HT-29 (cell line): ENCODE measurements around the gene STEAP3. TPM values are rescaled to one million over a fixed set of nuclear protein-coding genes. Genes with fewer than 3 reads are reported as not detected.

Experiments used
- DNase-seq: peaks from one replicate; pipeline ENCODE4 v3.0.0-alpha.2; 2015; ENCODE audit warnings: low spot score
- total RNA-seq: library from RNA; depleted of rRNA; stranded (reverse); fragments of >200 nt; shearing (Covaris generic); gene quantifications from 2 replicates; pipeline ENCODE4 v1.2.3, GENCODE V29; 2014; rRNA removed

STEAP3 gene
- total RNA-seq, 1 experiment from 2014 or later, result 9.3 TPM

GRCh38 chr2:119291588-119292167 lies 68.0 kb downstream of the STEAP3 start:
- no peak for DNase-seq

GRCh38 chr2:119292226-119292625 lies 68.6 kb downstream of the STEAP3 start:
- no peak for DNase-seq

GRCh38 chr2:119293254-119293653 lies 69.6 kb downstream of the STEAP3 start:
- no peak for DNase-seq

- DNase-seq, result no peak
These were observed 70.3 kb downstream of the STEAP3 start for GRCh38 chr2:119293900-119294299.

- DNase-seq, result no peak
These were observed 71.0 kb downstream of the STEAP3 start for GRCh38 chr2:119294671-119295070.

- no peak for DNase-seq
These were observed 72.2 kb downstream of the STEAP3 start for GRCh38 chr2:119295688-119296375.

GRCh38 chr2:119301413-119301812 lies 77.8 kb downstream of the STEAP3 start:
- DNase-seq, result no peak

GRCh38 chr2:119304847-119305246 lies 81.2 kb downstream of the STEAP3 start:
- DNase-seq, result no peak

- no peak for DNase-seq
These were observed 82.0 kb downstream of the STEAP3 start for GRCh38 chr2:119305497-119306195.

- DNase-seq, result no peak
These were observed 82.6 kb downstream of the STEAP3 start for GRCh38 chr2:119306196-119306590.

GRCh38 chr2:119307419-119308140 lies 83.9 kb downstream of the STEAP3 start:
- no peak for DNase-seq

GRCh38 chr2:119308793-119309330 lies 85.2 kb downstream of the STEAP3 start:
- DNase-seq, result no peak

- DNase-seq, result no peak
These were observed 87.7 kb downstream of the STEAP3 start for GRCh38 chr2:119311371-119311770.

- DNase-seq, result no peak
These were observed 88.2 kb downstream of the STEAP3 start for GRCh38 chr2:119311831-119312230.

Other genes starting within 250 kb of the STEAP3 start
- gene C1QL2, start 65.1 kb upstream of the STEAP3 start, total RNA-seq, result not detected in 2 replicates
- 0.25 and 2.8 TPM in 2 replicates for gene C2orf76, start 143.0 kb downstream of the STEAP3 start, total RNA-seq
- 152 and 179 TPM in 2 replicates for gene DBI, start 143.1 kb downstream of the STEAP3 start, total RNA-seq
- 0.70 and 2.1 TPM in 2 replicates for gene TMEM37, start 208.0 kb downstream of the STEAP3 start, total RNA-seq